Neutrophil (primary cell): Measurements from ENCODE around the gene DDO.

Experiments used
- H3K27ac ChIP-seq: fragments of 200-600 bp; sonication (generic); 2 replicates; pipeline ENCODE4 v1.5.1; 2016; ENCODE audit warnings: mild to moderate bottlenecking, moderate library complexity
- H3K27me3 ChIP-seq: fragments of 200-600 bp; sonication (generic); 2 replicates; pipeline ENCODE4 v1.6.0; 2016; ENCODE audit warnings: mild to moderate bottlenecking
- H3K36me3 ChIP-seq: fragments of 200-600 bp; sonication (generic); 2 replicates; pipeline ENCODE4 v1.5.1; 2017
- H3K4me1 ChIP-seq, 2 experiments: fragments of 200-600 bp in 1 of 2; sonication (generic) in 1 of 2; 1 replicate in 1 of 2; 2 replicates in 1 of 2; pipeline versions ENCODE4 v1.5.1 to v1.6.1; 2013 to 2016; ENCODE audit warnings: low read depth in 1 of 2, low read length in 1 of 2, mild to moderate bottlenecking in 1 of 2, moderate library complexity in 1 of 2; ENCODE audit not compliant: control insufficient read depth in 1 of 2, insufficient read depth in 1 of 2
- H3K4me3 ChIP-seq, 2 experiments: fragments of 200-600 bp in 1 of 2; sonication (generic) in 1 of 2; 1 replicate in 1 of 2; 2 replicates in 1 of 2; pipeline ENCODE4 v1.5.1; 2013 to 2016; ENCODE audit warnings: low read depth in 1 of 2, low read length in 1 of 2, mild to moderate bottlenecking in 1 of 2, moderate library complexity in 1 of 2
- H3K9me3 ChIP-seq: fragments of 200-600 bp; sonication (generic); 2 replicates; pipeline ENCODE4 v1.5.1; 2016
- CTCF ChIP-seq: fragments of 200-600 bp; sonication (generic); IDR thresholded peaks from 2 replicates; pipeline ENCODE4 v1.5.1; 2016; ENCODE audit warnings: antibody characterized with exemption

Gene DDO

GRCh38 chr6:110363748-110364147 lies 51.6 kb downstream of the DDO start:
- Histone ChIP-seq H3K36me3 (no peaks in the 10 kb centered on the region), H3K9me3 (no peaks in the 10 kb centered on the region), H3K27ac (no peak overlapping the region), H3K4me1 (no peaks in the 10 kb centered on the region), H3K27me3 (peaks cover 70% of the 10 kb centered on the region), H3K4me3 (no peak overlapping the region)
- TF ChIP-seq CTCF, result no peak

- no peak overlapping the region for H3K27ac ChIP-seq
- peaks cover 0 to 12% of the 10 kb centered on the region in 2 experiments for H3K4me1 ChIP-seq
- no peaks in the 10 kb centered on the region for H3K9me3 ChIP-seq
- no peak for TF ChIP-seq CTCF
- peaks cover 78% of the 10 kb centered on the region for H3K27me3 ChIP-seq
- no peak overlapping the region for H3K4me3 ChIP-seq
- no peaks in the 10 kb centered on the region for H3K36me3 ChIP-seq
These were observed 54.7 kb downstream of the DDO start for GRCh38 chr6:110360676-110361075.

GRCh38 chr6:110359556-110359955 lies 55.8 kb downstream of the DDO start:
- TF ChIP-seq CTCF, result no peak
- no peaks in the 10 kb centered on the region for H3K9me3 ChIP-seq
- H3K4me1 ChIP-seq, result peaks cover 0 to 12% of the 10 kb centered on the region in 2 experiments
- H3K27me3 ChIP-seq, result peaks cover 87% of the 10 kb centered on the region
- no peaks in the 10 kb centered on the region for H3K36me3 ChIP-seq
- H3K4me3 ChIP-seq, result no peak overlapping the region
- H3K27ac ChIP-seq, result no peak overlapping the region

- H3K4me1 ChIP-seq, result peaks cover 0 to 12% of the 10 kb centered on the region in 2 experiments
- peaks cover 89% of the 10 kb centered on the region for H3K27me3 ChIP-seq
- H3K4me3 ChIP-seq, result peak overlapping the region in 1 of 2 experiments; percentile 10
- TF ChIP-seq CTCF, result no peak
- no peak overlapping the region for H3K27ac ChIP-seq
- no peaks in the 10 kb centered on the region for H3K36me3 ChIP-seq
- no peaks in the 10 kb centered on the region for H3K9me3 ChIP-seq
These were observed 56.7 kb downstream of the DDO start for GRCh38 chr6:110358553-110359160.

GRCh38 chr6:110357664-110358552 lies 57.5 kb downstream of the DDO start, which contains the start of gene METTL24:
TSS of gene METTL24 (minus strand) at chr6:110358349. CDS start at chr6:110358272, 77 bp downstream.
- Histone ChIP-seq H3K27ac (no peak within 1 kb of the TSS), H3K9me3 (no peaks in the 10 kb centered on the region), H3K27me3 (peaks cover 84% of the 10 kb centered on the region), H3K36me3 (no peaks in the 10 kb centered on the region), H3K4me1 (peaks cover 0 to 12% of the 10 kb centered on the region in 2 experiments), H3K4me3 (peak within 1 kb of the TSS in 1 of 2 experiments; percentile 10)
- no peak for TF ChIP-seq CTCF
